Measurements from ENCODE around the gene CLN5. TPM values are rescaled to one million over a fixed set of nuclear protein-coding genes. Genes with fewer than 3 reads are reported as not detected.

CLN5 gene
- total and polyA plus RNA-seq, 2 of the 4 experiments (the other 2 are of a cell fraction): 11.3 to 15.1 TPM

- TF ChIP-seq, protein P1, sequence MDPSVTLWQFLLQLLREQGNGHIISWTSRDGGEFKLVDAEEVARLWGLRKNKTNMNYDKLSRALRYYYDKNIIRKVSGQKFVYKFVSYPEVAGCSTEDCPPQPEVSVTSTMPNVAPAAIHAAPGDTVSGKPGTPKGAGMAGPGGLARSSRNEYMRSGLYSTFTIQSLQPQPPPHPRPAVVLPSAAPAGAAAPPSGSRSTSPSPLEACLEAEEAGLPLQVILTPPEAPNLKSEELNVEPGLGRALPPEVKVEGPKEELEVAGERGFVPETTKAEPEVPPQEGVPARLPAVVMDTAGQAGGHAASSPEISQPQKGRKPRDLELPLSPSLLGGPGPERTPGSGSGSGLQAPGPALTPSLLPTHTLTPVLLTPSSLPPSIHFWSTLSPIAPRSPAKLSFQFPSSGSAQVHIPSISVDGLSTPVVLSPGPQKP (IDR thresholded peaks at IDR 0.05; ENCODE audit: borderline replicate concordance, low read depth, low read length): no peak
- no peak for TF ChIP-seq FOS (IDR thresholded peaks at IDR 0.05; ENCODE audit: low read depth, low read length)
These were observed at the start of gene CLN5 (continued) for GRCh38 chr13:76991796-76992547.

- DNase-seq (no peak), ATAC-seq (ENCODE audit: low read depth) (no peak)
- Histone ChIP-seq H3K56ac (ENCODE audit: extremely low read depth, insufficient read depth, low read length) (no peak overlapping the region), H2AK9ac (replicated peaks; ENCODE audit: low read depth, low read length, poor library complexity) (no peak overlapping the region), H3K9ac (ENCODE audit: low read depth, low read length) (no peak overlapping the region), H3K27ac (ENCODE audit: insufficient read depth, low read length) (no peak overlapping the region), H4K20me1 (ENCODE audit: insufficient read depth, low read length) (no peaks in the 10 kb centered on the region), H2BK120ac (ENCODE audit: low read depth, low read length) (no peak overlapping the region), H2AK5ac (ENCODE audit: low read depth, low read length) (no peak overlapping the region), H2BK15ac (ENCODE audit: low read depth, low read length) (no peak overlapping the region), H3K4me1 (ENCODE audit: control insufficient read depth, insufficient read depth, low read length) (peaks cover 4% of the 10 kb centered on the region), H4K8ac (ENCODE audit: low read depth in 2 of 2, low read length in 2 of 2) (no peak overlapping the region), H2BK20ac (ENCODE audit: low read depth, low read length) (no peak overlapping the region), H3K79me1 (ENCODE audit: low read depth in 1 of 2, low read length in 2 of 2) (no peaks in the 10 kb centered on the region), H2AFZ (replicated peaks; ENCODE audit: low read length, poor library complexity) (no peak overlapping the region), H3K23ac (ENCODE audit: low read depth, low read length) (no peak overlapping the region), H3K4ac (ENCODE audit: low read depth, low read length) (no peak overlapping the region), H3K36me3 (ENCODE audit: control insufficient read depth, insufficient read depth, low read length) (no peaks in the 10 kb centered on the region), H4K91ac (ENCODE audit: insufficient read depth, low read depth, low read length) (no peak overlapping the region), H3K9me3 (ENCODE audit: control insufficient read depth, insufficient read depth, low read length) (no peaks in the 10 kb centered on the region), H4K5ac (ENCODE audit: low read depth, low read length) (no peak overlapping the region), H3K9me1 (ENCODE audit: insufficient read depth, low read length) (0 out of 2 replicates have a peak, but pooled peaks cover 2% of the 10 kb centered on the region), H3K4me3 (ENCODE audit: insufficient read depth, low read depth, low read length) (no peak overlapping the region), H3K27me3 (ENCODE audit: control insufficient read depth, insufficient read depth, low read length) (no peaks in the 10 kb centered on the region), H3K18ac (ENCODE audit: low read depth, low read length) (no peak overlapping the region), H3K14ac (replicated peaks; ENCODE audit: low read depth, low read length) (no peak overlapping the region), H2BK5ac (ENCODE audit: low read depth, low read length, poor library complexity, severe bottlenecking) (no peak overlapping the region), H3K4me2 (ENCODE audit: low read depth, low read length) (no peak overlapping the region)
- ChIA-PET POLR2A (ENCODE audit: unreplicated experiment) (no interaction called here), CTCF (no interaction called here)
- dilution Hi-C loops (cut with HindIII; ENCODE audit: low sequenced_read_pairs, unreplicated experiment): no loop called here
- BruUV-seq (replicated peaks): no TSS peak
- in situ Hi-C loops (cut with MboI; ENCODE audit: low sequenced_read_pairs): no loop called here
- 100% methylated on average over 1 of the region's 4 CpGs; no CpG with 5 or more reads in 1 of the 2 experiments for WGBS, 2 experiments (ENCODE audit: extremely low coverage in 2 of 2, insufficient read length in 1 of 2)
- intact Hi-C loops (cut with micrococcal nuclease): no loop called here
- no peak for TF ChIP-seq MAZ (IDR thresholded peaks at IDR 0.05; ENCODE audit: borderline replicate concordance, low read depth, low read length)
- TF ChIP-seq FOS (IDR thresholded peaks at IDR 0.05; ENCODE audit: low read depth, low read length): no peak
- no peak for TF ChIP-seq CHD1 (IDR thresholded peaks at IDR 0.05; ENCODE audit: low read depth, low read length)
- TF ChIP-seq CEBPB (IDR thresholded peaks at IDR 0.05; ENCODE audit: low read depth, low read length): no peak
- no peak for TF ChIP-seq NFE2L2 (IDR thresholded peaks at IDR 0.05; ENCODE audit: low read depth, low read length)
- no peak for TF ChIP-seq RFX5 (IDR thresholded peaks at IDR 0.05; ENCODE audit: low read depth, low read length)
- TF ChIP-seq USF2 (IDR thresholded peaks at IDR 0.05; ENCODE audit: low read depth, low read length): no peak
- no peak for TF ChIP-seq BHLHE40 (IDR thresholded peaks at IDR 0.05; ENCODE audit: low read depth, low read length)
- TF ChIP-seq MAFK (IDR thresholded peaks at IDR 0.05; ENCODE audit: low read depth, low read length): no peak
- TF ChIP-seq, protein P2, sequence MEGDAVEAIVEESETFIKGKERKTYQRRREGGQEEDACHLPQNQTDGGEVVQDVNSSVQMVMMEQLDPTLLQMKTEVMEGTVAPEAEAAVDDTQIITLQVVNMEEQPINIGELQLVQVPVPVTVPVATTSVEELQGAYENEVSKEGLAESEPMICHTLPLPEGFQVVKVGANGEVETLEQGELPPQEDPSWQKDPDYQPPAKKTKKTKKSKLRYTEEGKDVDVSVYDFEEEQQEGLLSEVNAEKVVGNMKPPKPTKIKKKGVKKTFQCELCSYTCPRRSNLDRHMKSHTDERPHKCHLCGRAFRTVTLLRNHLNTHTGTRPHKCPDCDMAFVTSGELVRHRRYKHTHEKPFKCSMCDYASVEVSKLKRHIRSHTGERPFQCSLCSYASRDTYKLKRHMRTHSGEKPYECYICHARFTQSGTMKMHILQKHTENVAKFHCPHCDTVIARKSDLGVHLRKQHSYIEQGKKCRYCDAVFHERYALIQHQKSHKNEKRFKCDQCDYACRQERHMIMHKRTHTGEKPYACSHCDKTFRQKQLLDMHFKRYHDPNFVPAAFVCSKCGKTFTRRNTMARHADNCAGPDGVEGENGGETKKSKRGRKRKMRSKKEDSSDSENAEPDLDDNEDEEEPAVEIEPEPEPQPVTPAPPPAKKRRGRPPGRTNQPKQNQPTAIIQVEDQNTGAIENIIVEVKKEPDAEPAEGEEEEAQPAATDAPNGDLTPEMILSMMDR (conservative IDR thresholded peaks at IDR 0.05; ENCODE audit: low read depth, low read length): no peak
These were observed 49.5 kb upstream of the CLN5 start for GRCh38 chr13:76942363-76942762.
